Colonic mucosa (tissue), 4 donors: ENCODE data around the gene NKX3-2. TPM values are rescaled to one million over a fixed set of nuclear protein-coding genes. Genes with fewer than 3 reads are reported as not detected.

Experiments
- DNase-seq: peaks from one replicate; pipeline ENCODE4 v3.0.0-alpha.2; 2020
- H3K27ac ChIP-seq: fragments of 200-600 bp; one replicate; pipeline ENCODE4 v1.8.0; 2021
- H3K27me3 ChIP-seq: fragments of 200-600 bp; one replicate; pipeline ENCODE4 v1.8.0; 2021
- H3K36me3 ChIP-seq: fragments of 200-600 bp; one replicate; pipeline ENCODE4 v1.8.0; 2021
- H3K4me1 ChIP-seq: fragments of 200-600 bp; one replicate; pipeline ENCODE4 v1.8.0; 2021; ENCODE audit warnings: mild to moderate bottlenecking
- H3K4me3 ChIP-seq: fragments of 200-600 bp; one replicate; pipeline ENCODE4 v1.8.0; 2021
- H3K9ac ChIP-seq, 2 donors: one replicate each; pipeline ENCODE4 v1.7.0; 2013; ENCODE audit warnings: control low read depth in 2 of 2, low read depth in 2 of 2, low read length in 2 of 2
- H3K9me3 ChIP-seq: fragments of 200-600 bp; one replicate; pipeline ENCODE4 v1.8.0; 2021
- intact Hi-C: fragments of 100-400 bp; cut with DNase I; formaldehyde crosslinking; loops from one replicate; pipeline ENCODE4 v1.14.1; 2022
- total RNA-seq, 2 donors: library from RNA; stranded (reverse); fragmentation: NEBNext Ultra II Directional in 1 of 2; extraction: Animal tissue kit (Norgen Biotek cat#: 25700) in 1 of 2; gene quantifications; one replicate each; pipeline ENCODE4 v1.2.1, GENCODE V29; 2021
- TF ChIP-seq, protein P1 (sequence below): fragments of 200-600 bp; IDR thresholded peaks from one replicate; pipeline ENCODE4 v1.8.0; 2022; ENCODE audit warnings: antibody characterized with exemption, mild to moderate bottlenecking
- donor health status: healthy.
- donor health status: DM: no; HTN: no; CAD: no.
- donor health status: DM: no; HTN: no; CAD: no.

The NKX3-2 gene
- total RNA-seq, 2 donors from 2014 or later, result 0.35 to 1.4 TPM

DNA sequence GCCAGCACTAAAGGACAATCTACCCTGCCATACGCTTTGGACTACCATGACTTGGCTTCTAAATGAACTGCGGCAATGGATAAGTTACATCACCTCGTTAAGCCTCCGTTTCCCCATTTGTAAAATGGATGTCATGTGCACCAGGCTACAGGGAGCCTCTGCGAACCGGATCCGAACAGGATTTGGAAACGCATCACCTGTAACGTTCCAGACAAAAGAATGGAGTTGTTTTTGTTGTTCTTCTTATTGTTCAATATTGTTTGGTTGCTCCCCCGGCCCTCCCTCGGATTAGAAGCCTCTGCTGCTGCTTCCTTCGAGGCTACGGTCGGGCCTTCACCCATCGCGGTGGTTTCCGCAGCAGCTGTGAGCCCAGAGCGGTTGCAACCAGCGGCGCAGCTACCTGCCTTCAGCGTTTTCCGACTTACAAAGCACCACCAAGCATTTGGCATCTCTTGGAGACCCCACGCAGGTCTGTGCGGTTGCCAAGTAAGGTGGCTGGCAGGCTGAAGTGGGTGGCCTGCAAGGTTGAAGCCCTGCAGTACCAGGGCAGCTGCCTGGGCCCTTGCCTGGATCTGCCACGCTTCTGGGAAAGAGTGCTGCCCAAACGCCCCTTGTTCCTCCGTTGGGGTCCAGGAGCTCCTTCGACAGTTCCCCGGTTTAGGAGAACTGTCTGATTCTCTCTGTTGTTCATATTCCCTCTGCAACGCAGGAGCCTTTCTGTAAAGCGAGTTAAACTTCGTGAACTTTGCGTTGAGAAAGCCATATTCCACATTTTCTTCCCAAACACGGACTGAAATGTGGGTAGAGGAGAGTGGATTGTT lies 7.1 kb downstream of the NKX3-2 start:
- intact Hi-C loops, result no loop called here
- no peak overlapping the region for H3K27ac ChIP-seq

DNA sequence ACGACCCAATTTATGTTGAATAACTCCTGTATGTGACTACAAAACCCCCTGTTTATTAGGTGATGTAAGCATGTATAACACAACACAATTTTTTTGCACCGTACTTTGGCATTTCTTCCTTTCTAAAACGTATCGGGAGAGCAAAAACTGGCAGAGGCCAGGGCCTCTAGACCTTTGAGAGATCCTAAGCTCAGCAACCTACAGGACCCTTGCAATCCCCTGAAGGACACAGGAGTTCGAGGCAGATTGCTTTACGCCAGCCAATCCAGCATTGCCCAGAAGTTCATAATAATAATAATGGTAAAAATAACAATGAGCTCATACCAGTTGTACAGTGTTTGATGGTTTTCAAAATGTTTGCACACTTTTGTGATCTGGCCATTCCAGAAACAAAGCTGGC lies 7.7 kb downstream of the NKX3-2 start:
- peaks cover 3% of the 10 kb centered on the region for H3K4me1 ChIP-seq
- intact Hi-C loops, result no loop called here
- no peak overlapping the region for H3K27ac ChIP-seq

More for the DNA sequence above, 7.1 kb downstream of the NKX3-2 start:
- H3K4me3 ChIP-seq, result no peak overlapping the region
- TF ChIP-seq, protein P1, sequence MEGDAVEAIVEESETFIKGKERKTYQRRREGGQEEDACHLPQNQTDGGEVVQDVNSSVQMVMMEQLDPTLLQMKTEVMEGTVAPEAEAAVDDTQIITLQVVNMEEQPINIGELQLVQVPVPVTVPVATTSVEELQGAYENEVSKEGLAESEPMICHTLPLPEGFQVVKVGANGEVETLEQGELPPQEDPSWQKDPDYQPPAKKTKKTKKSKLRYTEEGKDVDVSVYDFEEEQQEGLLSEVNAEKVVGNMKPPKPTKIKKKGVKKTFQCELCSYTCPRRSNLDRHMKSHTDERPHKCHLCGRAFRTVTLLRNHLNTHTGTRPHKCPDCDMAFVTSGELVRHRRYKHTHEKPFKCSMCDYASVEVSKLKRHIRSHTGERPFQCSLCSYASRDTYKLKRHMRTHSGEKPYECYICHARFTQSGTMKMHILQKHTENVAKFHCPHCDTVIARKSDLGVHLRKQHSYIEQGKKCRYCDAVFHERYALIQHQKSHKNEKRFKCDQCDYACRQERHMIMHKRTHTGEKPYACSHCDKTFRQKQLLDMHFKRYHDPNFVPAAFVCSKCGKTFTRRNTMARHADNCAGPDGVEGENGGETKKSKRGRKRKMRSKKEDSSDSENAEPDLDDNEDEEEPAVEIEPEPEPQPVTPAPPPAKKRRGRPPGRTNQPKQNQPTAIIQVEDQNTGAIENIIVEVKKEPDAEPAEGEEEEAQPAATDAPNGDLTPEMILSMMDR, result no peak
- DNase-seq, result no peak
- no peaks in the 10 kb centered on the region for H3K9me3 ChIP-seq
- no peaks in the 10 kb centered on the region for H3K36me3 ChIP-seq
- H3K4me1 ChIP-seq, result peaks cover 7% of the 10 kb centered on the region
- no peak overlapping the region for H3K9ac ChIP-seq
- H3K27me3 ChIP-seq, result peaks cover 68% of the 10 kb centered on the region

DNA sequence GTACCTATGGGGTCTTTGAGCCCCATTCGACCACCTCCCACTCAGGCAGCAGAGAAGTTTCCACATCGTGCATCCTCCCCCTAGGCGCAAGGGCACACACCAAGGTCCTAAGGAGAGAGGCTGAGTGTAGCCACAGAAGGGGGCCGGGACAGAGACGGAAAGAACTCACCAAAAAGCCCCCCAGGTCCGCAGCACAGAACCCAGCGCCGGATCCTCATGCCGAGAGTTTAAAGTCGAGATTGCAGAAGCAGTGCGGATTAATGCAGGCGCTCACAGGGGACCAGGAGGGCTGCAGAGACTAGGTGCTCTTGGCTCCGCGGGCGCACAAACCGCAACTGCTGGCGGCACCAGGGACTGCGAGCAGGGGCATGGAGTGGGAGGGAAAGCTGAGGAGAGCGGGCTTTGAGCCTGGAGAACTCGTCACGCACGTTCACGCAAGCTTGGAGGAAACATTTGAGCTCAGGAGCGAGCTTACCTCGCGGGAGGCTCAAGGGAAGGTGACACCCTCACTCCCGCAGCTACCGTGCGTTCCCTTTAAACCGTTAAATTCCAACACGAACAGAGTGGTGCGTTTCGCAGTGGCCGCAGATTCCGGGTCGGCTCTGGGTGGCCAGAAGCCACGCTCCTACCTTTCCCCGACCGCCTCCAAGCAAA lies 8.5 kb downstream of the NKX3-2 start:
- Histone ChIP-seq H3K36me3 (no peaks in the 10 kb centered on the region), H3K9me3 (no peaks in the 10 kb centered on the region), H3K27ac (no peak overlapping the region), H3K9ac (no peak overlapping the region), H3K27me3 (peaks cover 70% of the 10 kb centered on the region), H3K4me3 (no peak overlapping the region), H3K4me1 (no peaks in the 10 kb centered on the region)
- intact Hi-C loops, result no loop called here
- DNase-seq, result no peak
- TF ChIP-seq, protein P1, result no peak

More for the DNA sequence above, 7.7 kb downstream of the NKX3-2 start:
- TF ChIP-seq, protein P1, result no peak
- no peaks in the 10 kb centered on the region for H3K9me3 ChIP-seq
- H3K4me3 ChIP-seq, result no peak overlapping the region
- H3K36me3 ChIP-seq, result no peaks in the 10 kb centered on the region
- no peak for DNase-seq
- H3K9ac ChIP-seq, result no peak overlapping the region
- peaks cover 68% of the 10 kb centered on the region for H3K27me3 ChIP-seq

DNA sequence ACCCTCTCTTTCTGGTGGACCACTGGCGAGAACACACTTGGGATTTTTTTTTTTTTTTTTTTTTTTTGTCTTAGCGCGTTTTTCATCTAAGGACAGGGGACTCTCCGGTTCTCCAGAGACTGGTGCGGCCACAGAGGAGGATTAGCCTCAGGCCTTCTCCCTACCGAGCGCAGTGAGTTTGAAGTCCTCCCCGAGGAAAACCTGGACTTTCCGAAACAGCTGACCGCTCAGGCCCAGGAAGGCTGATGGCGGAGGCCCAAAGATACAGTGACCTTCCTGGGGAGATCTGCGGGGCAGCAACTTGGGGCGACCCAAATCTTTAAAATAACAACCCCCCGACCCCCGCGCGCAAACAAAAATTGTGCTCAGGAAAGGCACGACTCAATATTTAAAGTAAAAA lies 9.2 kb downstream of the NKX3-2 start:
- Histone ChIP-seq H3K9ac (no peak overlapping the region), H3K4me1 (no peaks in the 10 kb centered on the region), H3K36me3 (no peaks in the 10 kb centered on the region), H3K9me3 (no peaks in the 10 kb centered on the region), H3K4me3 (no peak overlapping the region), H3K27ac (no peak overlapping the region), H3K27me3 (peaks cover 70% of the 10 kb centered on the region)
- intact Hi-C loops, result no loop called here
- TF ChIP-seq, protein P1, result no peak
- no peak for DNase-seq

DNA sequence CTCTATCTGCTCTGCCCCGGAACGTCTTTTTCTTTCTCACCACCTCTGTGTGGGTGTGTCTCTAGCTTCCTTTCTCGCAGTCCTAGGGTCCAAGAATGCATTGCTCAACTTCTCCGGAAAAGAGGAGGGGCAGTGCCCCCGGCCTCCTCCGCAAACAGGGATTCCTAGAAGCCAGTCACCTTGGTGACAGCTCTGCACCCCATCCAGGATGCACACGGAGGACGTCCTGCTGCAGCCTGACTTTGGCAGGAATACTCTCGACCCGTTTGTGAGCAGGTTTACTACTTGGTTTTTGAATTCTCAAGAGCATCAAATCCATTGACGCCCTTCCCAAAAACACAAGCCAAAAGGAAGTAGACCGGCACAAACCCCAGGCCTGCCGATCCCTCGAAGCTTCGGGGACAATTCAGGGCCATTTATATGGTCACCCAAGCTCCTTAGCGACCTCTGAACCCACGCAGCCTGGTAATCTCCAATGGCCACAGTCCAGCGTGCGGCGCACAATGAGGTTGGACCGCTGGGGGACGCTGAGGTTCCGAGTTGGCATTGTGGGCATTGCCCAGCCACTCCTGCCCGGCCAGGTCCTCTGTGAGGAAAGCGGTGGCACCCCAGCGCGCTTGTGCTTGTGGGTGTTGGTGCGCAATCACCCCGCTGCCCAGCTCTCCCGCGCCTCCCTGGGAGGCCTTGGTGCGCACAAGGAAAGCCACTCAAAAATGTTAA lies 9.8 kb downstream of the NKX3-2 start:
- no peaks in the 10 kb centered on the region for H3K4me1 ChIP-seq
- intact Hi-C loops, result no loop called here
- no peaks in the 10 kb centered on the region for H3K9me3 ChIP-seq
- H3K27ac ChIP-seq, result no peak overlapping the region
- TF ChIP-seq, protein P1, result no peak
- DNase-seq, result no peak
- H3K36me3 ChIP-seq, result no peaks in the 10 kb centered on the region
- H3K4me3 ChIP-seq, result no peak overlapping the region
- H3K27me3 ChIP-seq, result peaks cover 67% of the 10 kb centered on the region
- H3K9ac ChIP-seq, result no peak overlapping the region
